GM19025 (cell line): ENCODE measurements around the gene TPRN.

ENCODE experiments used
- ATAC-seq: cut with Tn5 transposase; IDR thresholded peaks from one replicate; pipeline ENCODE4 v1.9.1; 2021; ENCODE audit warnings: mild to moderate bottlenecking, low read depth, moderate library complexity; ENCODE audit not compliant: unreplicated experiment

TPRN gene

DNA sequence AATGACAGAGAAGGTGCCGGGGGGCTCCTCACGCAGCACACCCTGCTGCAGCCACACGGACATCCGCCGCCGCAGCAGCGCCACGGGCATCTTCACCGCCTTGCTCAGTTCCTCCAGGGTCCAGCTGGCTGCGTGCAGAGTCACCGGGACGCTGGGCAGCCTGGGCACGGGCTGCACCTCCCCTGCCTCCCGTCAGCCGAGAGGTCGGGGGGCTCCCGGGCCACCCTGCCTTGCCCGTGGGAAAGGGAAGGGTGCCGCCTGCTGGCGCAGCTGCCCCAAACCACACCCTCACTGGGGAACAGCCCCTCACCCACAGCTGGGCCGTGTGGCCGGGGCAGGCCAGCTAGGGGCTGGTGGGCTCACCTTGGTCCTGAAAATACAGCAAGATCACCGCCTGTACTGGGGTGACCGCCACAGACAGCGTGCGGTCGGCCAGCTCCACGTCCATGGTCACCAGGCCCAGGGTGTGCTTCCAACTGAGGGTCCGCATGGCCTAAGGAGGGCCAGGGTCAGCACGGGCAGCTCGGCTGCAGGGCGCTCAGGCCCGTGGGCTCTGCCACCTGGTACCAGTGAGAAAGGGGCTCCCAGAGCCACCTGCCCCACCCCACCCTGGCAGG lies 25.1 kb downstream of the TPRN start:
- no peak for ATAC-seq

- ATAC-seq, result no peak
These were observed 25.7 kb downstream of the TPRN start for GRCh38 chr9:137174722-137175293.

GRCh38 chr9:137173796-137174664 lies 26.5 kb downstream of the TPRN start:
- ATAC-seq, result no peak

- no peak for ATAC-seq
These were observed 27.4 kb downstream of the TPRN start for GRCh38 chr9:137172901-137173795.

GRCh38 chr9:137171149-137171900 lies 29.2 kb downstream of the TPRN start:
- ATAC-seq, result no peak

GRCh38 chr9:137170486-137171148 lies 29.9 kb downstream of the TPRN start:
- ATAC-seq, result no peak

GRCh38 chr9:137169896-137170358 lies 30.6 kb downstream of the TPRN start, which contains the start of gene LRRC26:
LRRC26 (minus strand) TSS chr9:137170051; CDS start chr9:137169943, 108 bp downstream.
- ATAC-seq, result no peak

DNA sequence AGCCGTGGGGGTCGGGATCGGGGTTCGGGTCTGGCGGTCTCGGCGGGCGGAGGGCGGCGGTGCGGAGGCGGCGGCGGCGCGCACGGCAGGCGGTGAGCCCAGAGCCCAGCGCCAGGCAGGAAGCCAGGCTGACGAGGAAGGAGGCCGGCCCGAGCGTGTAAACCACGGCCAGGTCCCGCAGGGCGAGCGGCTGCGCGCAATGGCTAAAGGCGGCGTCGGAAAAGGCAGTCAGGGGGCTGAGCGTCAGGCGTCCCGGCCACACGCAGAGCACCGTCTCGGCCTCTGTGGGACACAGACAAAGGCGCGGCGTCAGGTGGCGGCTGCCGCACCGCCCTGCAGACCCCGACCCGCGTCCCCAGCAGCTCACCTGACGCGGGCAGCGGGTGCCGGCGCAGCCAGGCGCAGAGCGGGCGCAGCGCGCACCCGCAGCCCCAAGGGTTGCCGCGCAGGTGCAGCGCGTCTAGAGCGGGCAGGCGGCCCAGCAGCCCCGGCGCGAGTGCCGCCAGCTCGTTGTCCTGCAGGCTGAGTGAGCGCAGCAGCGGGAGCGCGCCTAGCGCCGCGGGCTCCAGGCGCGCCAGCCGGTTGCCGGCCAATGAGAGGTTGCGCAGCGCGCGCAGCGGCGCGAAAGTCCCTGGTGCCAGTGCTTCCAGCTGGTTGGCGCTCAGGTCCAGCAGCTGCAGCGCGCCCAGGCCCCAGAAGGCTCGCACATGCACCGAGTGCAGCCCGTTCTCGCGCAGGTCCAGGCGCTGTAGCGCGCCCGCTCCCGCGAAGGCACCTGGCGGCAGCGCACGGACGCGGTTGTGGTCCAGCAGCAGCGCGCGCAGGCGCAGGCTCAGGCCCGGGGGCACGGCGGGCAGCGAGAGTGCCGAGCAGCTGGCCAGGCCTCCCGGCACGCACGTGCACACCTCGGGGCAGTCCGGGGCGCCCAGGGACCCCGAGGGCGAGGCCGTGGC lies 31.4 kb downstream of the TPRN start:
- no peak for ATAC-seq

GRCh38 chr9:137168573-137168903 lies 32.0 kb downstream of the TPRN start:
- no peak for ATAC-seq

- no peak for ATAC-seq
These were observed 32.6 kb downstream of the TPRN start for GRCh38 chr9:137167747-137168572.

- no peak for ATAC-seq
These were observed 33.2 kb downstream of the TPRN start for GRCh38 chr9:137167277-137167746.

- no peak for ATAC-seq
These were observed 33.9 kb downstream of the TPRN start for GRCh38 chr9:137166380-137167229.

- ATAC-seq, result no peak
These were observed 35.2 kb downstream of the TPRN start for GRCh38 chr9:137165250-137165836.

DNA sequence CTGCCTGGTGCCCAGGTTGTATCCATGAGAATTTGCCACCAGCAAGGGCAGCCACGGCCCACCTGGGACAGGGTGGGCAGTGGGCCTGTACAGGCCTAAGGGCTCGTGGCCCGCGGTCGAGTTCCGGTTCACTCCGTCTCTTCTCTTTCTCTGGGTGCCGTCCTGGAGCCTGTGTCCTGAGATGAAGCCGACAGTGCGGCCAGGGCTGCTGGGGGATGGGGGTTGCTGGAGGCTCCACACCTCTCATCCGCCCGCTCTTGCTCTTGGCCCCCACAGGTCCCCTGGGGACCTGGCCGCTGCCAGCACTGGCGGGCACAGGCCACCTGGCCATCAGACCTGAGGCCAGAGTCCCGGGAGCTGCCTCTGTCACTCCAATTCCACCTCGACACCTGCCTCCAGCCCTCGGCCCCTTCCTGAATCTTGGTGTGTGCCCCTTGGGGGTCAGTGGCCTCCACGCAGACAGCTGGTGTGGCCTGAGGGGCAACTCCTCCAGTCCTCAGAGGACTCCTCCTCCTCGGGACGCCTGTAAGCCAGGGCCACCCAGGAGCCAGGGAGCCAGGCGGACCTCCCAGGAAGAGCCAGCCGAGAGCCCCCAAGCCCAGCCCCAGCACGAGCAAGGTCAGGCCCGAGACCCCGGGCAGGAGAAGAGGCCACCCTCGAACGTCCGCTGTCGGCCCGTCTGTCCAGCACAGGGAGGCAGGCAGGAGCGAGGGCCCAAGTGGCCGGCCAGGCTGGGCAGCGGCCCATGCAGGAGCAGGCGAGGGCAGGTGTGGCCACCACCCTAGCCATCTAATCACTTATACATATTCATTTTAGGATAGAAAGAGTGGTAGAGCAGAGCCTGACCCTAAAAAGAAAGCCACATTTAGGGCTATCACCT lies 35.9 kb downstream of the TPRN start:
- ATAC-seq, result no peak

DNA sequence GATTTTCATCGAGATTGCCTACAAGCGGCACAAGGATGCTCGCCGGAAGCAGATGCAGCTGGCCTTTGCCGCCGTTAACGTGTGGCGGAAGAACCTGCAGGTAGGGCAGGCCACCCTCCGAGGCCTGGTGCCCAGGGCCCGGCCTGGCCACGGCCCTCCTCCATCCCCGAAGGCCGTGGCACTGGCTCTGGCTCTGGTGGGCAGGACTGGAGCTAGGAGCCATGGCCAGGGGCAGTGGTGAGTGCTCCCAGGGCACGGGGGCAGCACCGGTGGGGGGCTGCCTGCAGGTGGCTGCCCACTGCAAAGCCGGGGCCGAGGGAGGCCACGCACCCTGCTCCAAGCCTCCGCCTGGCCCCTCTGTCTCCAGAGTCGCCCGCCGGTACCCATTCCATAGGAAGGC lies 36.7 kb downstream of the TPRN start:
- no peak for ATAC-seq
